HCT116 (cell line): ENCODE results near the gene RPIA. TPM values are rescaled to one million over a fixed set of nuclear protein-coding genes. Genes with fewer than 3 reads are reported as not detected.

Source experiments
- ATAC-seq: fragments of 200-7000 bp; cut with Tn5 transposase; 2 replicates; pipeline ENCODE4 v1.9.1; 2020; ENCODE audit warnings: mild to moderate bottlenecking, moderate library complexity
- BruUV-seq: library from RNA; stranded (reverse); fragments of 400-500 nt; replicated peaks from 2 replicates; lab custom pipeline; 2021; lab: Mats Ljungman, UMichigan
- CTCF ChIA-PET: fragments of 300-600 bp; sonication (Branson Sonifier 250); formaldehyde crosslinking; loops from one replicate; lab custom pipeline; 2021; ENCODE audit warnings: antibody characterized with exemption; lab: Charles Lee
- POLR2A ChIA-PET: fragments of 300-600, 350-600 bp; sonication (Branson Sonifier 250); formaldehyde crosslinking; loops from one replicate; lab custom pipeline; 2021; ENCODE audit warnings: antibody characterized with exemption; lab: Charles Lee
- RAD21 ChIA-PET, 2 experiments: fragments of 300-600 bp; sonication (Branson Sonifier 250); formaldehyde crosslinking; loops; one replicate each; lab custom pipeline; 2023; ENCODE audit warnings: low total read pairs in 2 of 2; ENCODE audit not compliant: uncharacterized antibody in 2 of 2, unreplicated experiment in 2 of 2, low non-redundant PET in 1 of 2; lab: Charles Lee
- DNase-seq: peaks from one replicate; pipeline ENCODE4 v3.0.0-alpha.2; 2010; ENCODE audit warnings: low read depth, low spot score
- H2AFZ ChIP-seq: fragments of 200-600 bp; shearing (Covaris generic), sonication (generic); 2 replicates; pipeline ENCODE4 v1.6.1; 2017; ENCODE audit warnings: low read depth, mixed run types, mixed read lengths, antibody characterized with exemption, low read length; ENCODE audit not compliant: poor library complexity, severe bottlenecking
- H3K27ac ChIP-seq: 2 replicates; pipeline ENCODE4 v1.5.1; 2012; ENCODE audit warnings: low read depth, low read length
- H3K27me3 ChIP-seq: fragments of 200-600 bp; sonication (generic); 2 replicates; pipeline ENCODE4 v1.6.1; 2016; ENCODE audit warnings: mixed run types, low read length, mixed read lengths; ENCODE audit not compliant: insufficient read depth
- H3K36me3 ChIP-seq, 2 experiments: fragments of 200-500 bp in 1 of 2; fragments of 200-600 bp in 1 of 2; sonication (Bioruptor generic) in 1 of 2; sonication (generic) in 1 of 2; 2 replicates each; pipeline versions ENCODE4 v1.5.1 to v1.6.1; 2014 to 2016; ENCODE audit warnings: low read length in 2 of 2, inconsistent platforms in 1 of 2, mixed read lengths in 1 of 2, mixed run types in 1 of 2; ENCODE audit not compliant: insufficient read depth in 2 of 2, control insufficient read depth in 1 of 2
- H3K4me1 ChIP-seq, 2 experiments: fragments of 200-600 bp in 1 of 2; sonication (generic) in 1 of 2; 2 replicates each; pipeline versions ENCODE4 v1.5.1 to v1.6.1; 2012 to 2017; ENCODE audit warnings: low read length in 2 of 2, inconsistent platforms in 1 of 2, mild to moderate bottlenecking in 1 of 2, mixed read lengths in 1 of 2, mixed run types in 1 of 2, moderate library complexity in 1 of 2; ENCODE audit not compliant: insufficient read depth in 2 of 2, control insufficient read depth in 1 of 2
- H3K4me2 ChIP-seq: fragments of 200-600 bp; sonication (generic); 2 replicates; pipeline ENCODE4 v1.6.1; 2017; ENCODE audit warnings: mixed run types, low read length, mixed read lengths
- H3K4me3 ChIP-seq, 2 experiments: fragments of 200-600 bp in 1 of 2; sonication (generic) in 1 of 2; replicated peaks in 1 of 2; 2 replicates each; pipeline ENCODE4 v1.5.1; 2011 to 2016; ENCODE audit warnings: low read length in 2 of 2, control low read depth in 1 of 2, low read depth in 1 of 2, mild to moderate bottlenecking in 1 of 2, mixed read lengths in 1 of 2, mixed run types in 1 of 2
- H3K79me2 ChIP-seq: fragments of 200-600 bp; sonication (generic); 2 replicates; pipeline ENCODE4 v1.6.1; 2017; ENCODE audit warnings: mild to moderate bottlenecking, mixed run types, low read length, moderate library complexity, mixed read lengths; ENCODE audit not compliant: insufficient read depth
- H3K9ac ChIP-seq: fragments of 200-600 bp; sonication (generic); 2 replicates; pipeline ENCODE4 v1.6.1; 2016; ENCODE audit warnings: low read length, mixed read lengths
- H3K9me2 ChIP-seq: fragments of 200-600 bp; sonication (generic), shearing (Covaris generic); 2 replicates; pipeline ENCODE4 v1.6.1; 2017; ENCODE audit warnings: mixed run types, mild to moderate bottlenecking, moderate library complexity; ENCODE audit not compliant: insufficient read depth
- H3K9me3 ChIP-seq, 2 experiments: fragments of 200-500 bp in 1 of 2; fragments of 200-600 bp in 1 of 2; sonication (Bioruptor generic) in 1 of 2; sonication (generic) in 1 of 2; 2 replicates each; pipeline ENCODE4 v1.6.1; 2014 to 2017; ENCODE audit warnings: low read length in 2 of 2, mixed read lengths in 2 of 2, inconsistent platforms in 1 of 2, low read depth in 1 of 2, mild to moderate bottlenecking in 1 of 2, mixed run types in 1 of 2, moderate library complexity in 1 of 2; ENCODE audit not compliant: control insufficient read depth in 1 of 2, insufficient read depth in 1 of 2
- H4K20me1 ChIP-seq: fragments of 200-600 bp; sonication (generic), shearing (Covaris generic); 2 replicates; pipeline ENCODE4 v1.6.1; 2017; ENCODE audit warnings: mixed run types, mild to moderate bottlenecking, moderate library complexity; ENCODE audit not compliant: insufficient read depth
- CBX3 ChIP-seq: IDR thresholded peaks from 2 replicates; pipeline ENCODE4 v1.6.1; 2012; ENCODE audit warnings: low read depth
- EGR1 ChIP-seq: IDR thresholded peaks from 2 replicates; pipeline ENCODE4 v1.6.1; 2012; ENCODE audit warnings: low read depth
- ELF1 ChIP-seq: IDR thresholded peaks from 2 replicates; pipeline ENCODE4 v1.6.1; 2012; ENCODE audit warnings: low read depth, borderline replicate concordance
- EZH2 ChIP-seq: fragments of 200-600 bp; sonication (generic); IDR thresholded peaks from 2 replicates; pipeline ENCODE4 v1.6.1; 2017; ENCODE audit warnings: antibody characterized with exemption, mixed run types
- EZH2phosphoT487 ChIP-seq: fragments of 200-600 bp; IDR thresholded peaks from 2 replicates; pipeline ENCODE4 v1.6.1; 2018; ENCODE audit warnings: antibody characterized with exemption, borderline replicate concordance
- FOSL1 ChIP-seq: IDR thresholded peaks from 2 replicates; pipeline ENCODE4 v1.6.1; 2012; ENCODE audit warnings: low read depth
- JUND ChIP-seq: IDR thresholded peaks from 2 replicates; pipeline ENCODE4 v1.6.1; 2012
- SIN3A ChIP-seq: IDR thresholded peaks from 2 replicates; pipeline ENCODE4 v1.6.1; 2012; ENCODE audit warnings: low read depth
- TCF7L2 ChIP-seq: IDR thresholded peaks from 2 replicates; pipeline ENCODE4 v1.7.0; 2011; ENCODE audit warnings: borderline replicate concordance, inconsistent platforms; ENCODE audit not compliant: insufficient read depth, insufficient read length; ENCODE audit errors: extremely low read depth
- YY1 ChIP-seq: IDR thresholded peaks from 2 replicates; pipeline ENCODE4 v1.6.1; 2011; ENCODE audit warnings: low read length, low read depth, moderate library complexity, mild to moderate bottlenecking; ENCODE audit not compliant: insufficient replicate concordance; ENCODE audit errors: extremely low read depth
- ZBTB33 ChIP-seq: IDR thresholded peaks from 2 replicates; pipeline ENCODE4 v1.6.1; 2011; ENCODE audit warnings: mild to moderate bottlenecking, low read length, moderate library complexity; ENCODE audit not compliant: insufficient replicate concordance; ENCODE audit errors: extremely low read depth
- ZFX ChIP-seq: fragments of 450-650 bp; IDR thresholded peaks from 2 replicates; pipeline ENCODE4 v1.6.1; 2017
- intact Hi-C: fragments of 100-400 bp; cut with micrococcal nuclease; formaldehyde crosslinking; loops from 2 replicates; pipeline ENCODE4 v1.10.0; 2022
- total RNA-seq: library from RNA; stranded (reverse); gene quantifications from one replicate; pipeline ENCODE4 v1.2.1, GENCODE V29; 2021; ENCODE audit not compliant: unreplicated experiment
- TF ChIP-seq, protein P1 (sequence below): IDR thresholded peaks from 2 replicates; pipeline ENCODE4 v1.6.1; 2012

Gene RPIA
- total RNA-seq, 1 experiment from 2014 or later: 43.3 TPM

GRCh38 chr2:88698498-88699233 is 7.2 kb downstream of the RPIA start:
- intact Hi-C loops: no loop called here
- no peaks in the 10 kb centered on the region for H3K9me2 ChIP-seq
- H3K4me3 ChIP-seq: no peak overlapping the region
- H3K9ac ChIP-seq: no peak overlapping the region
- no peaks in the 10 kb centered on the region for H3K9me3 ChIP-seq
- no peak for ATAC-seq
- H3K4me1 ChIP-seq: no peaks in the 10 kb centered on the region
- TF ChIP-seq, protein P1, sequence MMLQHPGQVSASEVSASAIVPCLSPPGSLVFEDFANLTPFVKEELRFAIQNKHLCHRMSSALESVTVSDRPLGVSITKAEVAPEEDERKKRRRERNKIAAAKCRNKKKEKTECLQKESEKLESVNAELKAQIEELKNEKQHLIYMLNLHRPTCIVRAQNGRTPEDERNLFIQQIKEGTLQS: no peak
- TF ChIP-seq SIN3A (no peak), ELF1 (no peak), ZBTB33 (no peak), EGR1 (no peak), YY1 (no peak), TCF7L2 (no peak), EZH2phosphoT487 (no peak), ZFX (no peak), FOSL1 (no peak), EZH2 (no peak), JUND (no peak), CBX3 (no peak)
- 0 out of 4 replicates have a peak, but pooled peaks cover 2 to 5% of the 10 kb centered on the region in 2 experiments for H3K36me3 ChIP-seq
- DNase-seq: no peak
- POLR2A ChIA-PET: no interaction called here
- no peak overlapping the region for H2AFZ ChIP-seq
- no peaks in the 10 kb centered on the region for H4K20me1 ChIP-seq
- no peak overlapping the region for H3K4me2 ChIP-seq
- CTCF ChIA-PET: no interaction called here
- RAD21 ChIA-PET: no interaction called here
- peaks cover 61% of the 10 kb centered on the region for H3K79me2 ChIP-seq
- no TSS peak for BruUV-seq
- no peak overlapping the region for H3K27ac ChIP-seq
- H3K27me3 ChIP-seq: no peaks in the 10 kb centered on the region
